Measurements from ENCODE around the gene HOXA3.

DNA sequence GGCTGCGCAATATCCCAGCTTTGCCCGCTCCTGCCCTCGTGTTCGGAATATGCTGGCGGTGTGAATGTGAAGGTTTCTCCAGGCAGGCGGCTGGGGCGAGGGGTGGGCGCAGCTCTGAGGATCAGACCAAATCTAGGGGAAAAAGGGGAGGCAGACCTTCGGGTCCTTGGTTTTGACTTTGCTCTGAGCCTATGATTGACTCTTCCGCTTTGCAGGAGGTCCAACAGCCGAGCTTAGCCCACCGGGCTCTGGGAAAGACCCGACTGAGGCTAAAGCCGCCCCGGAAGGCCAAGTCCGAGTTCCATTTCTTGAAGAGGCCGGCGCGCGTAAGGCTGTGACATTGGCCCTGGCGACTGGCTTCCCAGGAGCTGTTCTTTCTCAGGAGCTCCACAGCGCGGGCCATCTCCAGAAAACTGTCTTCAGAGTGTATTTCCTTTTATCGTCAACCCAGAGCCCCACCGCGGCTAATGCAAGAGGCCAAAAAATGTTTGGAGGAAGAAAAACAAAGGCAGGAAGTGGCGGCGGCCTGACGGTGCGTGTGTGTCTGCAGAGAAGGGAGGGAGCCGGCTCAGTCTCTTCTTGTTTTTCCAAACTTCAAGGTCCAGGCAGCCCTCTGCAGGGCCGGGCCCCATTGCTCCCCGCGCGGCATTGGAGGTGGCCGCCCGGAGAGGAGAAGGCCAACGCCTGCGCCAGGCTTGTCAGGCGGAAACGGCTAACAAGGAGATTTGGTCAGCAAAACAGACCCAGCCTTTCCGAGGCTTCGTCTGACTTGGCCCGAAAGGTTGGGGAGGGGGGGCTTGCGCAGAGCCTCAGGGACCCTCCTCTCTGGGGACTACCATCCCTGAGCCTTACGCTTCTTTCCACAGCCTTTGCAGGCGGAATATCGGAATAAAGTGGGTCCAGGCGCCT, 36.3 kb upstream of the HOXA3 start:
- TF ChIP-seq, protein P1, sequence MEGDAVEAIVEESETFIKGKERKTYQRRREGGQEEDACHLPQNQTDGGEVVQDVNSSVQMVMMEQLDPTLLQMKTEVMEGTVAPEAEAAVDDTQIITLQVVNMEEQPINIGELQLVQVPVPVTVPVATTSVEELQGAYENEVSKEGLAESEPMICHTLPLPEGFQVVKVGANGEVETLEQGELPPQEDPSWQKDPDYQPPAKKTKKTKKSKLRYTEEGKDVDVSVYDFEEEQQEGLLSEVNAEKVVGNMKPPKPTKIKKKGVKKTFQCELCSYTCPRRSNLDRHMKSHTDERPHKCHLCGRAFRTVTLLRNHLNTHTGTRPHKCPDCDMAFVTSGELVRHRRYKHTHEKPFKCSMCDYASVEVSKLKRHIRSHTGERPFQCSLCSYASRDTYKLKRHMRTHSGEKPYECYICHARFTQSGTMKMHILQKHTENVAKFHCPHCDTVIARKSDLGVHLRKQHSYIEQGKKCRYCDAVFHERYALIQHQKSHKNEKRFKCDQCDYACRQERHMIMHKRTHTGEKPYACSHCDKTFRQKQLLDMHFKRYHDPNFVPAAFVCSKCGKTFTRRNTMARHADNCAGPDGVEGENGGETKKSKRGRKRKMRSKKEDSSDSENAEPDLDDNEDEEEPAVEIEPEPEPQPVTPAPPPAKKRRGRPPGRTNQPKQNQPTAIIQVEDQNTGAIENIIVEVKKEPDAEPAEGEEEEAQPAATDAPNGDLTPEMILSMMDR (IDR thresholded peaks at IDR 0.05): no peak
- TF ChIP-seq POLR2A (IDR thresholded peaks at IDR 0.05; ENCODE audit: low read depth): no peak
- no peak for TF ChIP-seq EP300 (IDR thresholded peaks at IDR 0.05)
- TF ChIP-seq POLR2AphosphoS5 (IDR thresholded peaks at IDR 0.05): no peak

All from esophagus muscularis mucosa (tissue), 4 donors.